HEK293T (cell line): ENCODE results near the gene ADGRL3.

Experiments
- BHLHE40 ChIP-seq: fragments of 450-650 bp; IDR thresholded peaks from 2 replicates; pipeline ENCODE4 v1.6.1; 2016; ENCODE audit warnings: mild to moderate bottlenecking, moderate library complexity, borderline replicate concordance
- CTBP1 ChIP-seq: fragments of 450-650 bp; IDR thresholded peaks from 2 replicates; pipeline ENCODE4 v1.6.1; 2016; ENCODE audit warnings: borderline replicate concordance
- FOXK2 ChIP-seq: fragments of 450-650 bp; IDR thresholded peaks from 2 replicates; pipeline ENCODE4 v1.6.1; 2016; ENCODE audit warnings: mild to moderate bottlenecking
- L3MBTL2 ChIP-seq: fragments of 450-650 bp; conservative IDR thresholded peaks from 2 replicates; pipeline ENCODE4 v1.6.1; 2016; ENCODE audit warnings: mild to moderate bottlenecking
- PKNOX1 ChIP-seq: fragments of 450-650 bp; IDR thresholded peaks from 2 replicates; pipeline ENCODE4 v1.6.1; 2016
- SP1 ChIP-seq: fragments of 450-650 bp; IDR thresholded peaks from 2 replicates; pipeline ENCODE4 v1.6.1; 2017
- TARDBP ChIP-seq: fragments of 450-650 bp; IDR thresholded peaks from 2 replicates; pipeline ENCODE4 v1.6.1; 2016

DNA sequence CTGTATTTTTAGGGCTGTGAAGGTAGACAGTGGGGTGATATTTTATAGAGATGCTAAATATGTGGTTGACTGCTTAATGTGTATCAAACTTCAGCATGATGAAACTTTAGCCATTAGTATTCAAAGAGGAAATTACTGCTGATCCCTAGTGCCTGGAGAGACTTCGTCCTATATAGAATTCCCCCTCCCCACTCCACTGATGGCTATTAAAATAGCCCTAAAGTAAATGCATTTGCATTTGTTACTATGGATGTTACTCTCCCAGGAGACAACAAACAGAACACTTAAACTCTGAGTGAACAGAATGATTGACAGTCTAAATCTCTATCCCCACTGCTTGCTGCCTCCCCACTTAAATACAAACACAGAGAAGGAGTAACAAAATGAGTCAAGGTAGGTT is 39.1 kb downstream of the ADGRL3 start:
- TF ChIP-seq SP1 (no peak), CTBP1 (no peak), TARDBP (no peak), PKNOX1 (peak; percentile 86), FOXK2 (no peak), BHLHE40 (no peak), L3MBTL2 (no peak)
